Spleen (tissue), 7 donors: ENCODE results near the gene TMEM178B.

Experiments used
- POLR2A ChIP-seq, 3 donors: fragments of 450-650 bp; IDR thresholded peaks; one replicate each; pipeline ENCODE4 v1.5.1; 2017; ENCODE audit warnings: antibody characterized with exemption in 3 of 3, mild to moderate bottlenecking in 1 of 3
- TF ChIP-seq, protein P1 (sequence below), 11 experiments: fragments of 200-600 bp in 7 of 11; fragments of 450-650 bp in 4 of 11; sonication (generic) in 4 of 11; IDR thresholded peaks in 8 of 11; conservative IDR thresholded peaks in 3 of 11; 1 replicate in 7 of 11; 2 replicates in 4 of 11; pipeline versions ENCODE4 v1.4.0 to v1.8.0; 2016 to 2021; ENCODE audit warnings: antibody characterized with exemption in 11 of 11, inconsistent platforms in 4 of 11, mild to moderate bottlenecking in 1 of 11
- donor health status: DM: no; HTN: no; CAD: no; lungs with moderate emphysema.
- donor health status: DM: no; HTN: no; CAD: no.
- donor health status: DM: no; HTN: no; CAD: no.

DNA sequence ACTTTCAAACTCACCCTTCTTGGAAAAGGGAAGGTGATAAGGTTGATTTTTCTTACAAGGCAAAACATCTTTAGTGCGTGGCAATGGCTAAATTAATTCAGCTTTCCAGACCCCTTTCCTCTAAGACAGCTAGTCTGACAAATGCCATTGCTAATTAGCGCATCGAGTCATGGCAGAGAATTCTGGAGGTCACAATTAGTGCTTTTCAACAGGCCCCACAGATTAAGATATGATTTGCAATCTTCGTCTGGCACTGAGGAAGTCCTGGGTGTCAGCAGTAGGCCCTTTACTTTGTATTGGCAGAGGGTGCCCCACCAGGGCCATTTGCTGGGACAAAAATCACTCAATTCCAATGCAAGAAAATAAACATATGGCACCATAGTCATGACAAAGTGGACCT lies 288.1 kb downstream of the TMEM178B start:
- no peak for TF ChIP-seq POLR2A (IDR thresholded peaks at IDR 0.05)
- TF ChIP-seq, protein P1, sequence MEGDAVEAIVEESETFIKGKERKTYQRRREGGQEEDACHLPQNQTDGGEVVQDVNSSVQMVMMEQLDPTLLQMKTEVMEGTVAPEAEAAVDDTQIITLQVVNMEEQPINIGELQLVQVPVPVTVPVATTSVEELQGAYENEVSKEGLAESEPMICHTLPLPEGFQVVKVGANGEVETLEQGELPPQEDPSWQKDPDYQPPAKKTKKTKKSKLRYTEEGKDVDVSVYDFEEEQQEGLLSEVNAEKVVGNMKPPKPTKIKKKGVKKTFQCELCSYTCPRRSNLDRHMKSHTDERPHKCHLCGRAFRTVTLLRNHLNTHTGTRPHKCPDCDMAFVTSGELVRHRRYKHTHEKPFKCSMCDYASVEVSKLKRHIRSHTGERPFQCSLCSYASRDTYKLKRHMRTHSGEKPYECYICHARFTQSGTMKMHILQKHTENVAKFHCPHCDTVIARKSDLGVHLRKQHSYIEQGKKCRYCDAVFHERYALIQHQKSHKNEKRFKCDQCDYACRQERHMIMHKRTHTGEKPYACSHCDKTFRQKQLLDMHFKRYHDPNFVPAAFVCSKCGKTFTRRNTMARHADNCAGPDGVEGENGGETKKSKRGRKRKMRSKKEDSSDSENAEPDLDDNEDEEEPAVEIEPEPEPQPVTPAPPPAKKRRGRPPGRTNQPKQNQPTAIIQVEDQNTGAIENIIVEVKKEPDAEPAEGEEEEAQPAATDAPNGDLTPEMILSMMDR (IDR thresholded peaks at IDR 0.05 in 8 of 11, conservative IDR thresholded peaks at IDR 0.05 in 3 of 11), result no peak
